ENCODE results near the gene ARMC12. TPM values are rescaled to one million over a fixed set of nuclear protein-coding genes. Genes with fewer than 3 reads are reported as not detected.

The ARMC12 gene
- polyA plus RNA-seq, 4 donors: 0.90 to 1.1 (median 1.1) TPM

DNA sequence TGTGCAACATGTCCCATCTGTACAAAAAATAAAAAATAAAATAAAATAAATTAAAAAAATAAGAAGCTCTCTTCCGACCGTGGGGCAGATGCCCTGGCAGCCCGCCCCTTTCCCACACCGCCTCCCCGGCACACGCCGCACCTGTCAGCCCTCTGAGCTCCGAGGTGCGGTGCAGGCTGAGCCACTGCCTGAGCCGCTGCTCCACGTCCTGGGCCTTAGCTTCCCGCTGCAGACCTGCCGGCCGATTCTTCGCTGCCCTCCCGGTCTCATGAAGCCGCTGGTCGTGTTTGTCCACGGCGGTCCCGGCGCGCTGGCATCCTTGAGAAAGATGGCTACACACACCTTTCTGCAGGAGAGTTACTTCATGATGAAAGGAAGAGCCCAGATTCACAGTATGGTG lies 28.9 kb downstream of the ARMC12 start:
- no peak for DNase-seq (ENCODE audit: low read depth in 4 of 4, low spot score in 3 of 4)

DNA sequence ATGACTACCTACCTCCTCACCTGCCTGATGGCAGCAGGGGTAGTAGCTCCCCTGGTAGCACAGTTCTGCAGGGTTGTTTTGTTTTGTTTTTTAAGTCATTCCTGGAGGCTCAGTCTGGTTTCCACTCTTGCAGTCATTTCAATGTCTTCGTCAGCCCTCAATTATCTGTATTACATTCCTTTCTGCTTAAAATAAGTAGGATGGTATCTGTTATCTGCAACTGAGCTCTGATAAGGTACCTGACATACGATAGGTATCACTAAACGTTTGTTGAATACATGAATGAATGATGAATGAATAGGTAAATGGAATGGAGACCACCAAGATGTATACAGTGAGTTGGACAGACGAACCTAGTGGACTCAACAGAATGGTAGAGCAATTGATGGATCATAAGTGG lies 32.4 kb downstream of the ARMC12 start:
- no peak for DNase-seq (ENCODE audit: low read depth in 4 of 4, low spot score in 3 of 4)

DNA sequence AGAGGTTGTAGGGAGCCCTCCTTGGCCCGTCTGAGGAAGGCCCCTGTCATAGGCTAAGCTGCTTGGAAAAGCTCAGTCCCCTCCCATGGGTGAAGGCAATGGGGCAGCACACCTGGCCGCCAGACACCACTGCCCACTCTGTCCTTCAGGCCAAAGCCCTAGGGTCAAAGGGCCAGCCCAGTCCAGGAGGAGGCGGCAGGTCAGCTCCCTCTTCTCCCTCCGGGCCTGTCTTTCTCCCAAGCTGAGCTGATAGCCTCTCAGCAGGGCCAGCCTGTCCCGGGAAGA lies 34.5 kb downstream of the ARMC12 start:
- DNase-seq (ENCODE audit: low read depth in 4 of 4, low spot score in 3 of 4): no peak

- DNase-seq (ENCODE audit: low read depth in 4 of 4, low spot score in 3 of 4): no peak
These were observed 37.4 kb downstream of the ARMC12 start for GRCh38 chr6:35774116-35774794.

DNA sequence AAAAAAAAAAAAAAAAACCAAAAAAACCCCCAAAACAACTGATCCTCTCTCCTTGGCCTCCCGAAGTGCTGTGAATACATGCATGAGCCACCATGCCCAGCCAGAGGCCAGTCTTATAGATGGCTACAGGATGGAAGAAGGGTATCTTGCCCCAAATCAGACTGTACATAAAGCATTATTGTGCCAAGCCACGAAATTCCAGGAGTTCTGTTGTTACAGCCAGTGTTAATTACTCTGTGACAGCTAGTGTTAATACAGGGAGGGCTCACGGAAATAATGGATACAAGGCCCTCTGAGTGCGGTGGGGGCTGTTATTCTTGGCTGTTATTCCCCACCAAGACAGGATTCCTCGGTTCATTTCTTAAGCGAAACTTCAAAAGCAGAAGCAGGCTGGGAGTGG lies 38.2 kb downstream of the ARMC12 start:
- DNase-seq (ENCODE audit: low read depth in 4 of 4, low spot score in 3 of 4): no peak

DNA sequence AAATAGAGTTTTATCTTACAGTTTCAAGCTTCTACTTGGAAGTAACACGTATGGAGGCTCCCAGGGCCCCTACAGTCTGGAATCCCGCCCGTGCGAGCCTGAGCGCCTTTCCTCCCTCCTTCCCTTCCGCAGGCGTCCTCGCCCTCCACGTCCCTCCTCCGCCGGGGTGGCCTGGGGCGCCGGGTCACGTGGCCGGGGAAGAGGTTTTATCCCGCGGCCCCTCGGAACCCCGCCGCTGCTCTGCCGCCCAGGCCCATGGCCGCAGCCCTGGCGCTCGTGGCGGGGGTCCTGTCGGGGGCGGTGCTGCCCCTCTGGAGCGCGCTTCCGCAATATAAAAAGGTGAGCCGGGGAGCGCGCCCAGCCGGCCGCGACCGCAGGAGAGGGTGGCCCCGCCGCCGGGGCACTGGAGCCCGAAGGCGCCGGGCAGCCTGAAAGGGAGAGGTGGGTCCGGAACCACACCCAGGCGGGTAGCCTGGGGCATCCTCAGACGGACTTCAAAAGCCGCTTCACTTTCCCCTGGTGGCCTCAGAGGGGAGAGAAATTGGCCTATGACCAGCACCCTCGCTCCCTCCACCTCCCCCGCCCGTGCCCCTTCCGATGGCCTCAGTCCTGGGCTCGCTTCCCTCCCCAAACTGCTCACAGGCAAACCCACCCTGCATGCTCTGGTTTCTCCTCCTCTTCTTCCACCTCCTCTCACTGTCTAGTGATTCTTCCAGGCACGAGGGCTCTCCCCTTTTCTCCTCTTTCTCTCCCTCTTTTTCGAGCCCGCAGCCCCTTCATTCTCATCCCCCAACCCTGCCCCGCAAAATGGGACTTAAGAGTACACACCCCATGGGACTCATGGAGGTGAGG lies 39.8 kb downstream of the ARMC12 start, which contains the start of gene CLPSL2:
CLPSL2 (plus strand) TSS at position 235 of the 852 bp plus-strand sequence; CDS start at position 256, 21 bp downstream.
- no peak for DNase-seq (ENCODE audit: low read depth in 4 of 4, low spot score in 3 of 4)

- no peak for DNase-seq (ENCODE audit: low read depth in 4 of 4, low spot score in 3 of 4)
These were observed 40.7 kb downstream of the ARMC12 start for GRCh38 chr6:35777356-35778102.

- no peak for DNase-seq (ENCODE audit: low read depth in 4 of 4, low spot score in 3 of 4)
These were observed 41.6 kb downstream of the ARMC12 start for GRCh38 chr6:35778437-35778836.

DNA sequence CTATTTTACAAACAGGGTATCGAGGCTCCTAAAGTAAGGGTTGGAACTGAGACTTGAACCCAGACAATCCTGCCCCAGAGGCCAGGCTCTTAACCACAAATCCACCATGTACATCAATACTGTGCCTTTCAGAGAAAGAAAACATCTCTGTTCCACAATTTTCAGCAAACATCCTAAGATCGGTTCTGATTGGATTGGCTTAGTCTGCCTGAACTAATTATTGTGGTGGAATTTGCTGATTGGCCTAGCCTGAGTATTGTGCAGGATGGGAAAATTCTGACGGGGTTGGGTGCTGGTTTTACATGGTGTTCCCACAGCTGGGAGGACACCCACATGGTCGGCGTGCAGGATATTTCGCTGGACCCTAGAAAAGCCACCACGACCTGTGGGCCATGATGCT lies 43.9 kb downstream of the ARMC12 start, which contains the start of gene CLPSL1:
CLPSL1 (plus strand) TSS at position 301 of the 400 bp plus-strand sequence; CDS start at position 393, 92 bp downstream.
- DNase-seq (ENCODE audit: low read depth in 4 of 4, low spot score in 3 of 4): no peak

- no peak for DNase-seq (ENCODE audit: low read depth in 4 of 4, low spot score in 3 of 4)
These were observed 44.5 kb downstream of the ARMC12 start for GRCh38 chr6:35781290-35781689.

- no peak for DNase-seq (ENCODE audit: low read depth in 4 of 4, low spot score in 3 of 4)
These were observed 45.6 kb downstream of the ARMC12 start for GRCh38 chr6:35782424-35782823.

- DNase-seq (ENCODE audit: low read depth in 4 of 4, low spot score in 3 of 4): no peak
These were observed 47.4 kb downstream of the ARMC12 start for GRCh38 chr6:35784200-35784599.

GRCh38 chr6:35786272-35786671 lies 49.4 kb downstream of the ARMC12 start:
- DNase-seq (ENCODE audit: low read depth in 4 of 4, low spot score in 3 of 4): no peak

DNA sequence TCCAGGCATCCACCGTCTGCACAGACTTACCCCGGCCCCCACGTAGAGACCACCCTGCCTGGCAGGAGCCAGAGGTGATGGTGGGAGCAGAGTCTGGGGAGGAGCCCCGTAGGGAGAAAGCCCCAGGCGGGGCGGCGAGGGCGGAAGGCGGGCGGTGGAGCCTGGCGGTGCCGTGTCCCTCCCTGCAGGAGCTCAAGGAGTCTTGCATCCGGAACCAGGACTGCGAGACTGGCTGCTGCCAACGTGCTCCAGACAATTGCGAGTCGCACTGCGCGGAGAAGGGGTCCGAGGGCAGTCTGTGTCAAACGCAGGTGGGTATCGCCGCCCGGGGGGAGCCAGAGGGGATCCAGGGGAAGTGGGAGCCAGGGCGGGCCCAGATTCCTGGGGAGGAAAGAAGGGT lies 50.0 kb downstream of the ARMC12 start:
- DNase-seq (ENCODE audit: low read depth in 4 of 4, low spot score in 3 of 4): no peak

DNA sequence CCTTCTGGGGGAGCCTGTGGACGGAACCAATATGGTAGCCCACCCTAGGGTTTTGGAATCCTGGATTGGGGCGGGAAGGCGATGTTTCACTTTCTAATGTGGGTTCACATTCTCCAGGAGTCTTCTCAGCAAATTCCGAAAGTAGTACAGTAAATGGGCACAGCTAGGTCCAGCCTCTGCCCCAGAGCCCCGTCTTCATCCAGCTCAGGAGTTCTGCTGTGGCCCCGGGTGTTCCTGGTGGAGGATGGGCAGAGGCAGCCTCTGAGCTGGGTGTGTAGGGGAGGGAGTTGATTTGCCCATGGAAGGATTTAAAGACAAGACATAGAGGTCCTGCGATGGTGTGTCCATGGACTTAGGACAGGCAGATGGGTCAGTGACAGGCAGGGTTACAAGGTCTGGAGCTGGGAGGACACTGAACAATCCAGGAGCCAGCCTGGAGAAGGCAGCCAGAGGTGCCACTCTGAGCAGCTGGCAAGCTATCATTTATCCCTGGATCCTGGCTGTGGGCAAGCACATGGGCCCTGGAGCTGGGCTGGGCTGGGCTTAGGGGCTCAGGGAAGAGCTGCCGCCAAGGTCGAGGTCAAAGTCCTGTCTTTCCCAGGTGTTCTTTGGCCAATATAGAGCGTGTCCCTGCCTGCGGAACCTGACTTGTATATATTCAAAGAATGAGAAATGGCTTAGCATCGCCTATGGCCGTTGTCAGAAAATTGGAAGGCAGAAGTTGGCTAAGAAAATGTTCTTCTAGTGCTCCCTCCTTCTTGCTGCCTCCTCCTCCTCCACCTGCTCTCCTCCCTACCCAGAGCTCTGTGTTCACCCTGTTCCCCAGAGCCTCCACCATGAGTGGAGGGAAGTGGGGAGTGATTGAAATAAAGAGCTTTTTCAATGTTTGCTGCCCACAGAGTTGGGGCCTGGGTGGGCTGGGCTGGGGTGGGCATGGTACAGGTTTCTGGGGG lies 50.7 kb downstream of the ARMC12 start:
- no peak for DNase-seq (ENCODE audit: low read depth in 4 of 4, low spot score in 3 of 4)

- no peak for DNase-seq (ENCODE audit: low read depth in 4 of 4, low spot score in 3 of 4)
These were observed 51.7 kb downstream of the ARMC12 start for GRCh38 chr6:35788423-35788982.

DNA sequence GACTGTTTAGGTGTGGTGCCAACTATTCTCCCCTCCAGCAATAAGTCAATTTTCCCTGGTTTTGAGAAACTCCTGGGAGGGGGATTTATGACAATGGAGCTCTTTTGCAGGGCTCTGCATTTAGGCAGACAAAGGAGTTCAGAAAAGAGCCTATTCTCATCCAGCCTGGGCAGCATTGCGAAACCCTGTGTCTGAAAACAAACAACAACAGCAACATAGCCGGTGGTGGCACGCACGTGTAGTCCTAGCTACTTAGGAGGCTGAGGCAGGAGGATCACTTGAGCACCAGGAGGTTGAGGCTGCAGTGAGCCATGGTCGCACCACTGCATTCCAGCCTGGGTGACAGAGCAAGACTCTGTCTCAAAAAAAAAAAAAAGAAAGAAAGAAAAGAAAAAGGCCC lies 53.9 kb downstream of the ARMC12 start:
- DNase-seq (ENCODE audit: low read depth in 4 of 4, low spot score in 3 of 4): no peak

- no peak for DNase-seq (ENCODE audit: low read depth in 4 of 4, low spot score in 3 of 4)
These were observed 58.0 kb downstream of the ARMC12 start for GRCh38 chr6:35794536-35795452.

Measured in right renal pelvis (tissue), 4 donors.